GM12878 (cell line): ENCODE results near the gene ZSCAN10. TPM values are rescaled to one million over a fixed set of nuclear protein-coding genes. Genes with fewer than 3 reads are reported as not detected.
A peak's percentile ranks its signal among the peaks of the same experiment; 100 is the strongest.

Experiments
- ATF7 ChIP-seq: fragments of 450-650 bp; IDR thresholded peaks from 2 replicates; pipeline ENCODE4 v1.6.1; 2016; ENCODE audit warnings: low read depth, mild to moderate bottlenecking
- CREB1 ChIP-seq: IDR thresholded peaks from 2 replicates; pipeline ENCODE4 v1.6.1; 2012; ENCODE audit warnings: low read depth, mild to moderate bottlenecking, inconsistent platforms
- CREM ChIP-seq: IDR thresholded peaks from 2 replicates; pipeline ENCODE4 v1.6.1; 2014; ENCODE audit warnings: antibody characterized with exemption, low read depth
- DPF2 ChIP-seq: fragments of 450-650 bp; IDR thresholded peaks from 2 replicates; pipeline ENCODE4 v1.6.1; 2017; ENCODE audit warnings: mild to moderate bottlenecking
- ETV6 ChIP-seq, 2 experiments: fragments of 450-650 bp in 1 of 2; IDR thresholded peaks in 1 of 2; conservative IDR thresholded peaks in 1 of 2; 2 replicates each; pipeline ENCODE4 v1.6.1; 2014; ENCODE audit warnings: antibody characterized with exemption in 1 of 2, borderline replicate concordance in 1 of 2, low read depth in 1 of 2, mild to moderate bottlenecking in 1 of 2, moderate library complexity in 1 of 2
- FOXK2 ChIP-seq: fragments of 450-650 bp; IDR thresholded peaks from 2 replicates; pipeline ENCODE4 v1.6.1; 2017; ENCODE audit warnings: mild to moderate bottlenecking, moderate library complexity
- IKZF2 ChIP-seq, 2 experiments: fragments of 450-650 bp; IDR thresholded peaks; 2 replicates each; pipeline ENCODE4 v1.6.1; 2017; ENCODE audit warnings: mild to moderate bottlenecking in 2 of 2, moderate library complexity in 2 of 2
- NBN ChIP-seq: fragments of 450-650 bp; IDR thresholded peaks from 2 replicates; pipeline ENCODE4 v1.6.1; 2016
- PML ChIP-seq: IDR thresholded peaks from 2 replicates; pipeline ENCODE4 v1.6.1; 2012; ENCODE audit warnings: low read length, inconsistent platforms
- POLR2AphosphoS2 ChIP-seq: IDR thresholded peaks from 2 replicates; pipeline ENCODE4 v1.6.1; 2011; ENCODE audit warnings: low read depth, mild to moderate bottlenecking, low read length, improper control_type of control experiment, moderate library complexity
- RAD51 ChIP-seq: fragments of 450-650 bp; IDR thresholded peaks from 2 replicates; pipeline ENCODE4 v1.6.1; 2016; ENCODE audit warnings: moderate library complexity, mild to moderate bottlenecking, inconsistent platforms
- RBBP5 ChIP-seq: fragments of 200-600 bp; sonication (generic); conservative IDR thresholded peaks from 2 replicates; pipeline ENCODE4 v1.6.1; 2016
- SKIL ChIP-seq: fragments of 450-650 bp; IDR thresholded peaks from 2 replicates; pipeline ENCODE4 v1.6.1; 2017; ENCODE audit warnings: mild to moderate bottlenecking, low read depth, inconsistent platforms; ENCODE audit not compliant: poor library complexity, severe bottlenecking
- SMAD5 ChIP-seq: IDR thresholded peaks from 2 replicates; pipeline ENCODE4 v1.6.1; 2016; ENCODE audit warnings: antibody characterized with exemption, low read depth
- SMC3 ChIP-seq: IDR thresholded peaks from 2 replicates; pipeline ENCODE4 v1.6.1; 2011; ENCODE audit warnings: low read length, improper control_type of control experiment, borderline replicate concordance
- SUZ12 ChIP-seq: fragments of 200-600 bp; sonication (generic); IDR thresholded peaks from one replicate; pipeline ENCODE4 v1.6.1; 2018; ENCODE audit warnings: antibody characterized with exemption, mild to moderate bottlenecking; ENCODE audit not compliant: unreplicated experiment
- TBL1XR1 ChIP-seq: IDR thresholded peaks from 2 replicates; pipeline ENCODE4 v1.6.1; 2012; ENCODE audit warnings: low read depth, low read length, improper control_type of control experiment
- YBX1 ChIP-seq: fragments of 450-650 bp; IDR thresholded peaks from 2 replicates; pipeline ENCODE4 v1.6.1; 2016; ENCODE audit warnings: antibody characterized with exemption
- YY1 ChIP-seq: IDR thresholded peaks from 2 replicates; pipeline ENCODE4 v1.6.1; 2011; ENCODE audit warnings: low read depth, mild to moderate bottlenecking, low read length
- ZNF274 ChIP-seq: IDR thresholded peaks from one replicate; pipeline ENCODE4 v1.8.0; 2011; ENCODE audit not compliant: insufficient read length, insufficient read depth
- ZNF622 ChIP-seq: fragments of 450-650 bp; IDR thresholded peaks from 2 replicates; pipeline ENCODE4 v1.6.1; 2017; ENCODE audit warnings: mild to moderate bottlenecking, inconsistent platforms
- ZSCAN29 ChIP-seq: fragments of 450-650 bp; IDR thresholded peaks from 2 replicates; pipeline ENCODE4 v1.6.1; 2017; ENCODE audit warnings: mild to moderate bottlenecking, moderate library complexity
- polyA plus RNA-seq, 11 experiments: library from polyadenylated mRNA; depleted of rRNA in 4 of 11; unstranded in 6 of 11; stranded (reverse) in 5 of 11; fragments of >200 nt; fragmentation: Nextera tagmentation in 4 of 11; fragmentation: Illumina TruSeq in 1 of 11; extraction: Ambion mirVana in 4 of 11; extraction: Trizol in 1 of 11; gene quantifications; 1 replicate in 1 of 11; 2 replicates in 10 of 11; pipeline versions ENCODE4 v1.2.1 to v1.2.3, GENCODE V29; 2011 to 2016; ENCODE audit warnings: inconsistent platforms in 2 of 11, missing spikeins in 2 of 11, low read depth in 1 of 11
- total RNA-seq, 4 experiments: library from RNA; depleted of rRNA in 3 of 4; stranded (reverse); fragments of >200 nt in 3 of 4; fragmentation: Illumina TruSeq in 1 of 4; extraction: Trizol in 1 of 4; gene quantifications; 2 replicates each; pipeline versions ENCODE4 v1.2.1 to v1.2.3, GENCODE V29; 2013 to 2021
- TF ChIP-seq, protein P1 (sequence below): IDR thresholded peaks from 2 replicates; pipeline ENCODE4 v1.6.1; 2011; ENCODE audit warnings: mild to moderate bottlenecking, low read depth, low read length, moderate library complexity; ENCODE audit not compliant: insufficient replicate concordance
- TF ChIP-seq, protein P2 (sequence below): fragments of 450-650 bp; IDR thresholded peaks from 2 replicates; pipeline ENCODE4 v1.6.1; 2017; ENCODE audit warnings: mild to moderate bottlenecking, moderate library complexity
- TF ChIP-seq, protein P3 (sequence below): IDR thresholded peaks from 2 replicates; pipeline ENCODE4 v1.6.1; 2011; ENCODE audit warnings: low read depth, low read length, improper control_type of control experiment, borderline replicate concordance

The ZSCAN10 gene
- total and polyA plus RNA-seq, 10 of the 15 experiments (the other 5 are each of a cell fraction or from before 2014, with no cell fraction given) = 0.06 to 0.33 TPM; not detected in 8

DNA sequence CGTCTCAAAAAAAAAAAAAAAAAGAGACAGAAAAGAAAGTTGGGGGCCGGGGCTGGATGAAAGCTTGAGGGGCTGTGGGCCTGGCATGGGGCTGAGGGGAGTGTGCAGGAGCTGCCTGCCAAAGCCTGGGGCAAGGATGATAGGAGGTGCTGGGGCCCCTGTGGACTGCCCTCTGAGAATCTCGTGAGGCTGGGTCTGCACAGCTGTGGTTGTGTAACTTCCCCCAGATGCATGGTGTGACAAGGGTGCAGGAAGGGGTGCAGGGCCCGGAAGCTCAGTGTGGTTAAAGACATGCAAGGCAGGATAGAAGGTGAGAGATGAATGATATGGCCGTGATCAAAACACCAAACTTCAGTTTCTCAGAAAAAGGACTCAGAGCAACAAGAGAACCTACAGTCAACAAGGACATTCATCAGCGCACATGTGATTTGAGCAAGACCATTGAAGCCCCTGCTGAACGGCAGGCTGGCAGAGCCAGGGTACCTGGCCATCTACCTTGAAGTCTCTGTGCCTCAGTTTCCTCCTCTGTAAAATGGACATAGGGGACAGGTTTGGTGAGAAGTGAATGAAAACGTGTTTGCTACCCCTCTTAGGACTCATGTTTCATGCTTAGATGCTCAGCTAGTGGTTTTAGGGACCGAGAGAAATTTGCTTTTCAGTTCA is 24.1 kb downstream of the ZSCAN10 start (continued):
- no peak for TF ChIP-seq SKIL
- TF ChIP-seq SUZ12 = no peak
- peak; percentile 21; the same call in 1 of the 2 replicates for TF ChIP-seq YY1
- 0 out of 2 replicates have a peak, but pooled peaks have one; percentile 19 for TF ChIP-seq DPF2
- TF ChIP-seq ETV6 (conservative IDR thresholded peaks at IDR 0.05 in 1 of 2, IDR thresholded peaks at IDR 0.05 in 1 of 2; ENCODE audit: borderline replicate concordance in 1 of 2, low read depth in 1 of 2) = 0 out of 4 replicates have a peak, but pooled peaks of 1 of the 2 experiments have one; percentile 53
- peak in 1 of 2 experiments; percentile 22; a peak in 2 of 4 replicates for TF ChIP-seq IKZF2 (IDR thresholded peaks at IDR 0.05)
- TF ChIP-seq PML = no peak
- peak; percentile 70 for TF ChIP-seq NBN
- peak; percentile 44; the same call in 1 of the 2 replicates for TF ChIP-seq ATF7
- TF ChIP-seq SMC3 = no peak
- no peak for TF ChIP-seq RBBP5
- no peak for TF ChIP-seq RAD51
- TF ChIP-seq, protein P1, sequence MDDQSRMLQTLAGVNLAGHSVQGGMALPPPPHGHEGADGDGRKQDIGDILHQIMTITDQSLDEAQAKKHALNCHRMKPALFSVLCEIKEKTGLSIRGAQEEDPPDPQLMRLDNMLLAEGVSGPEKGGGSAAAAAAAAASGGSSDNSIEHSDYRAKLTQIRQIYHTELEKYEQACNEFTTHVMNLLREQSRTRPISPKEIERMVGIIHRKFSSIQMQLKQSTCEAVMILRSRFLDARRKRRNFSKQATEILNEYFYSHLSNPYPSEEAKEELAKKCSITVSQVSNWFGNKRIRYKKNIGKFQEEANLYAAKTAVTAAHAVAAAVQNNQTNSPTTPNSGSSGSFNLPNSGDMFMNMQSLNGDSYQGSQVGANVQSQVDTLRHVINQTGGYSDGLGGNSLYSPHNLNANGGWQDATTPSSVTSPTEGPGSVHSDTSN = no peak
- TF ChIP-seq, protein P2, sequence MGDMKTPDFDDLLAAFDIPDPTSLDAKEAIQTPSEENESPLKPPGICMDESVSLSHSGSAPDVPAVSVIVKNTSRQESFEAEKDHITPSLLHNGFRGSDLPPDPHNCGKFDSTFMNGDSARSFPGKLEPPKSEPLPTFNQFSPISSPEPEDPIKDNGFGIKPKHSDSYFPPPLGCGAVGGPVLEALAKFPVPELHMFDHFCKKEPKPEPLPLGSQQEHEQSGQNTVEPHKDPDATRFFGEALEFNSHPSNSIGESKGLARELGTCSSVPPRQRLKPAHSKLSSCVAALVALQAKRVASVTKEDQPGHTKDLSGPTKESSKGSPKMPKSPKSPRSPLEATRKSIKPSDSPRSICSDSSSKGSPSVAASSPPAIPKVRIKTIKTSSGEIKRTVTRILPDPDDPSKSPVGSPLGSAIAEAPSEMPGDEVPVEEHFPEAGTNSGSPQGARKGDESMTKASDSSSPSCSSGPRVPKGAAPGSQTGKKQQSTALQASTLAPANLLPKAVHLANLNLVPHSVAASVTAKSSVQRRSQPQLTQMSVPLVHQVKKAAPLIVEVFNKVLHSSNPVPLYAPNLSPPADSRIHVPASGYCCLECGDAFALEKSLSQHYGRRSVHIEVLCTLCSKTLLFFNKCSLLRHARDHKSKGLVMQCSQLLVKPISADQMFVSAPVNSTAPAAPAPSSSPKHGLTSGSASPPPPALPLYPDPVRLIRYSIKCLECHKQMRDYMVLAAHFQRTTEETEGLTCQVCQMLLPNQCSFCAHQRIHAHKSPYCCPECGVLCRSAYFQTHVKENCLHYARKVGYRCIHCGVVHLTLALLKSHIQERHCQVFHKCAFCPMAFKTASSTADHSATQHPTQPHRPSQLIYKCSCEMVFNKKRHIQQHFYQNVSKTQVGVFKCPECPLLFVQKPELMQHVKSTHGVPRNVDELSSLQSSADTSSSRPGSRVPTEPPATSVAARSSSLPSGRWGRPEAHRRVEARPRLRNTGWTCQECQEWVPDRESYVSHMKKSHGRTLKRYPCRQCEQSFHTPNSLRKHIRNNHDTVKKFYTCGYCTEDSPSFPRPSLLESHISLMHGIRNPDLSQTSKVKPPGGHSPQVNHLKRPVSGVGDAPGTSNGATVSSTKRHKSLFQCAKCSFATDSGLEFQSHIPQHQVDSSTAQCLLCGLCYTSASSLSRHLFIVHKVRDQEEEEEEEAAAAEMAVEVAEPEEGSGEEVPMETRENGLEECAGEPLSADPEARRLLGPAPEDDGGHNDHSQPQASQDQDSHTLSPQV = no peak
- TF ChIP-seq YBX1 = no peak
- TF ChIP-seq ZNF622 = no peak
- TF ChIP-seq CREM = peak; percentile 74; the same call in 1 of the 2 replicates
- TF ChIP-seq TBL1XR1 = no peak
- no peak for TF ChIP-seq FOXK2
- TF ChIP-seq ZNF274 = no peak
- TF ChIP-seq, protein P3, sequence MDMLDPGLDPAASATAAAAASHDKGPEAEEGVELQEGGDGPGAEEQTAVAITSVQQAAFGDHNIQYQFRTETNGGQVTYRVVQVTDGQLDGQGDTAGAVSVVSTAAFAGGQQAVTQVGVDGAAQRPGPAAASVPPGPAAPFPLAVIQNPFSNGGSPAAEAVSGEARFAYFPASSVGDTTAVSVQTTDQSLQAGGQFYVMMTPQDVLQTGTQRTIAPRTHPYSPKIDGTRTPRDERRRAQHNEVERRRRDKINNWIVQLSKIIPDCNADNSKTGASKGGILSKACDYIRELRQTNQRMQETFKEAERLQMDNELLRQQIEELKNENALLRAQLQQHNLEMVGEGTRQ = no peak
- TF ChIP-seq ZSCAN29 = no peak
- TF ChIP-seq POLR2AphosphoS2 = no peak
- no peak for TF ChIP-seq SMAD5
- 0 out of 2 replicates have a peak, but pooled peaks have one; percentile 32 for TF ChIP-seq CREB1
